Prostate gland (tissue), 2 donors: ENCODE data around the gene PTPN23.

Experiments
- CTCF ChIP-seq, 4 experiments: fragments of 200-600 bp in 2 of 4; fragments of 450-650 bp in 2 of 4; sonication (generic) in 2 of 4; IDR thresholded peaks; 1 replicate in 3 of 4; 2 replicates in 1 of 4; pipeline ENCODE4 v1.5.1; 2016 to 2019; ENCODE audit warnings: antibody characterized with exemption in 4 of 4, mild to moderate bottlenecking in 2 of 4, moderate library complexity in 2 of 4
- POLR2A ChIP-seq: fragments of 450-650 bp; IDR thresholded peaks from one replicate; pipeline ENCODE4 v1.6.1; 2016; ENCODE audit warnings: antibody characterized with exemption, mild to moderate bottlenecking
- POLR2AphosphoS5 ChIP-seq: sonication (generic); formaldehyde crosslinking; IDR thresholded peaks from one replicate; pipeline ENCODE4 v1.6.1; 2017; ENCODE audit warnings: antibody characterized with exemption

GRCh38 chr3:47425383-47425778 is 44.6 kb downstream of the PTPN23 start:
- TF ChIP-seq CTCF (IDR thresholded peaks at IDR 0.05): no peak
- TF ChIP-seq POLR2A: no peak
- no peak for TF ChIP-seq POLR2AphosphoS5
